Gastroesophageal sphincter (tissue), 3 donors: ENCODE measurements around the gene PCNT.

Experiments used
- CTCF ChIP-seq, 4 experiments: fragments of 200-600 bp in 2 of 4; fragments of 450-650 bp in 2 of 4; sonication (generic) in 1 of 4; IDR thresholded peaks; one replicate each; pipeline ENCODE4 v1.5.1; 2017 to 2019; ENCODE audit warnings: antibody characterized with exemption in 4 of 4, mild to moderate bottlenecking in 2 of 4, moderate library complexity in 2 of 4
- POLR2AphosphoS5 ChIP-seq: sonication (generic); formaldehyde crosslinking; IDR thresholded peaks from one replicate; pipeline ENCODE4 v1.6.1; 2017; ENCODE audit warnings: antibody characterized with exemption

- TF ChIP-seq CTCF (IDR thresholded peaks at IDR 0.05) (no peak), POLR2AphosphoS5 (no peak)
Measured at GRCh38 chr21:46327711-46328110, 3.8 kb downstream of the PCNT start.
